GM18861 (cell line): ENCODE measurements around the gene CNOT4.
"Not testable (repeated sequence)": the region's sequence is repeated elsewhere in the genome, so short reads cannot be mapped to it uniquely, and the experiment has no call there.

Experiments used
- ATAC-seq: cut with Tn5 transposase; IDR thresholded peaks from one replicate; pipeline ENCODE4 v1.9.1; 2021; ENCODE audit not compliant: unreplicated experiment

CNOT4 gene

GRCh38 chr7:135514856-135515255, 5.0 kb upstream of the CNOT4 start:
- ATAC-seq, result no peak

- ATAC-seq, result peak; percentile 56
Observed at GRCh38 chr7:135512135-135512887, 2.4 kb upstream of the CNOT4 start.

- ATAC-seq, result no peak
Observed at GRCh38 chr7:135510592-135511183, 786 bp upstream of the CNOT4 start.

GRCh38 chr7:135509589-135509838, 388 bp downstream of the CNOT4 start:
- ATAC-seq, result no peak

GRCh38 chr7:135508883-135509588, 866 bp downstream of the CNOT4 start:
- peak; percentile 33 for ATAC-seq

- ATAC-seq, result no peak
Observed at GRCh38 chr7:135501402-135501801, 8.5 kb downstream of the CNOT4 start.

GRCh38 chr7:135499818-135500217, 10.1 kb downstream of the CNOT4 start:
- ATAC-seq, result no peak

GRCh38 chr7:135497161-135497560, 12.7 kb downstream of the CNOT4 start:
- not testable (repeated sequence) for ATAC-seq

GRCh38 chr7:135493362-135493761, 16.5 kb downstream of the CNOT4 start:
- ATAC-seq, result no peak

- ATAC-seq, result no peak
Observed at GRCh38 chr7:135492151-135492550, 17.8 kb downstream of the CNOT4 start.

GRCh38 chr7:135490783-135491182, 19.1 kb downstream of the CNOT4 start:
- no peak for ATAC-seq

- no peak for ATAC-seq
Observed at GRCh38 chr7:135489791-135490190, 20.1 kb downstream of the CNOT4 start.

GRCh38 chr7:135486261-135486920, 23.5 kb downstream of the CNOT4 start:
- no peak for ATAC-seq

GRCh38 chr7:135481598-135481979, 28.3 kb downstream of the CNOT4 start:
- ATAC-seq, result no peak

GRCh38 chr7:135480966-135481597, 28.8 kb downstream of the CNOT4 start:
- ATAC-seq, result no peak

- ATAC-seq, result no peak
Observed at GRCh38 chr7:135475521-135475920, 34.4 kb downstream of the CNOT4 start.

GRCh38 chr7:135469705-135470104, 40.2 kb downstream of the CNOT4 start:
- not testable (repeated sequence) for ATAC-seq

- peak; percentile 60 for ATAC-seq
Observed at GRCh38 chr7:135467207-135467711, 42.6 kb downstream of the CNOT4 start.

- peak; percentile 18 for ATAC-seq
Observed at GRCh38 chr7:135466442-135467206, 43.3 kb downstream of the CNOT4 start.

- no peak for ATAC-seq
Observed at GRCh38 chr7:135463908-135464307, 46.0 kb downstream of the CNOT4 start.
